Brain pericyte (primary cell): ENCODE data around the gene ANTKMT.

Source experiments
- DNase-seq: peaks from one replicate; pipeline ENCODE4 v3.0.0-alpha.2; 2012; ENCODE audit warnings: low read depth, low spot score

Gene ANTKMT

GRCh38 chr16:763369-764183 lies 42.6 kb downstream of the ANTKMT start:
- no peak for DNase-seq

GRCh38 chr16:764184-764750 lies 43.3 kb downstream of the ANTKMT start:
- no peak for DNase-seq

- DNase-seq, result no peak
Observed at GRCh38 chr16:764848-765487, 44.0 kb downstream of the ANTKMT start.

GRCh38 chr16:765488-765865 lies 44.5 kb downstream of the ANTKMT start:
- no peak for DNase-seq

- no peak for DNase-seq
Observed at GRCh38 chr16:766008-766819, 45.3 kb downstream of the ANTKMT start.

- DNase-seq, result no peak
Observed at GRCh38 chr16:766820-767640, 46.1 kb downstream of the ANTKMT start.

GRCh38 chr16:767743-768235 lies 46.8 kb downstream of the ANTKMT start:
- no peak for DNase-seq

- DNase-seq, result no peak
Observed at GRCh38 chr16:768428-768827, 47.5 kb downstream of the ANTKMT start.

GRCh38 chr16:769184-769784 lies 48.3 kb downstream of the ANTKMT start:
- no peak for DNase-seq

- DNase-seq, result no peak
Observed at GRCh38 chr16:769934-770333, 49.0 kb downstream of the ANTKMT start.

GRCh38 chr16:770411-770810 lies 49.5 kb downstream of the ANTKMT start:
- DNase-seq, result no peak
